ENCODE measurements around the gene TMCC1.

- TF ChIP-seq CTCF (IDR thresholded peaks at IDR 0.05) (no peak), POLR2A (IDR thresholded peaks at IDR 0.05) (no peak)
Measured at GRCh38 chr3:129602309-129602708, 291.2 kb downstream of the TMCC1 start.
